SK-N-SH (cell line): ENCODE data around the gene FYB1. TPM values are rescaled to one million over a fixed set of nuclear protein-coding genes. Genes with fewer than 3 reads are reported as not detected.

Experiments used
- CTCF ChIA-PET: fragments of 300-600, 350-600 bp; formaldehyde crosslinking; extraction: SDS; loops from one replicate; lab custom pipeline; 2021; lab: Yijun Ruan, JAX
- POLR2A ChIA-PET: fragments of 350-600 bp; sonication (Branson Sonifier 250); formaldehyde crosslinking; extraction: SDS; loops from one replicate; lab custom pipeline; 2020; ENCODE audit warnings: antibody characterized with exemption, inconsistent platforms; lab: Yijun Ruan, JAX
- DNase-seq: peaks from one replicate; pipeline ENCODE4 v3.0.0; 2012
- H2AFZ ChIP-seq: fragments of 200-600 bp; sonication (generic); 2 replicates; pipeline ENCODE4 v1.8.1; 2016; ENCODE audit warnings: antibody characterized with exemption, mild to moderate bottlenecking, low read depth
- H3F3A ChIP-seq: fragments of 200-600 bp; sonication (generic); replicated peaks from 2 replicates; pipeline ENCODE3; 2016; ENCODE audit warnings: antibody characterized with exemption, mild to moderate bottlenecking; ENCODE audit not compliant: insufficient read depth
- H3K27ac ChIP-seq, 2 experiments: fragments of 200-500 bp in 1 of 2; fragments of 200-600 bp in 1 of 2; sonication (Bioruptor generic) in 1 of 2; sonication (generic), shearing (Covaris generic) in 1 of 2; 2 replicates each; pipeline versions ENCODE4 v1.5.1 to v1.6.1; 2014 to 2016; ENCODE audit warnings: low read depth in 2 of 2, inconsistent platforms in 1 of 2, low read length in 1 of 2, mild to moderate bottlenecking in 1 of 2, mixed read lengths in 1 of 2
- H3K27me3 ChIP-seq: fragments of 200-600 bp; sonication (generic), shearing (Covaris generic); 2 replicates; pipeline ENCODE4 v1.6.1; 2016; ENCODE audit warnings: mixed run types; ENCODE audit not compliant: insufficient read depth
- H3K36me3 ChIP-seq, 2 experiments: fragments of 200-500 bp in 1 of 2; fragments of 200-600 bp in 1 of 2; sonication (Bioruptor generic) in 1 of 2; sonication (generic) in 1 of 2; replicated peaks in 1 of 2; 2 replicates each; pipeline versions ENCODE3 to v1.5.1; 2014 to 2016; ENCODE audit warnings: low read length in 1 of 2, mild to moderate bottlenecking in 1 of 2; ENCODE audit not compliant: insufficient read depth in 2 of 2, control insufficient read depth in 1 of 2
- H3K4me1 ChIP-seq, 2 experiments: fragments of 200-500 bp in 1 of 2; fragments of 200-600 bp in 1 of 2; sonication (Bioruptor generic) in 1 of 2; sonication (generic), shearing (Covaris generic) in 1 of 2; 2 replicates each; pipeline versions ENCODE4 v1.5.1 to v1.6.1; 2014 to 2016; ENCODE audit warnings: low read depth in 1 of 2, low read length in 1 of 2, mixed run types in 1 of 2; ENCODE audit not compliant: insufficient read depth in 2 of 2, control insufficient read depth in 1 of 2
- H3K4me2 ChIP-seq: fragments of 200-600 bp; sonication (generic), shearing (Covaris generic); 2 replicates; pipeline ENCODE4 v1.6.1; 2017; ENCODE audit warnings: mixed run types
- H3K4me3 ChIP-seq, 2 experiments: fragments of 200-500 bp in 1 of 2; fragments of 200-600 bp in 1 of 2; sonication (Bioruptor generic) in 1 of 2; sonication (generic), shearing (Covaris generic) in 1 of 2; 2 replicates each; pipeline versions ENCODE4 v1.5.1 to v1.8.1; 2014 to 2016; ENCODE audit warnings: low read depth in 2 of 2, inconsistent platforms in 1 of 2, low read length in 1 of 2, mild to moderate bottlenecking in 1 of 2, mixed read lengths in 1 of 2, moderate library complexity in 1 of 2
- H3K79me2 ChIP-seq: fragments of 200-600 bp; sonication (generic); 2 replicates; pipeline ENCODE4 v1.8.1; 2017; ENCODE audit warnings: mild to moderate bottlenecking; ENCODE audit not compliant: insufficient read depth
- H3K9ac ChIP-seq: fragments of 200-600 bp; sonication (generic); 2 replicates; pipeline ENCODE4 v1.6.1; 2017; ENCODE audit warnings: mixed run types
- H3K9me2 ChIP-seq: fragments of 200-600 bp; sonication (generic); 2 replicates; pipeline ENCODE4 v1.6.1; 2017; ENCODE audit warnings: mixed run types
- H3K9me3 ChIP-seq: fragments of 200-600 bp; sonication (generic); 2 replicates; pipeline ENCODE4 v1.6.1; 2017; ENCODE audit warnings: mixed run types, mild to moderate bottlenecking, moderate library complexity
- H4K20me1 ChIP-seq: fragments of 200-600 bp; sonication (generic); 2 replicates; pipeline ENCODE4 v1.6.1; 2017; ENCODE audit warnings: mild to moderate bottlenecking, mixed run types; ENCODE audit not compliant: insufficient read depth
- CTCF ChIP-seq: fragments of 200-600 bp; sonication (generic); IDR thresholded peaks from 2 replicates; pipeline ENCODE4 v1.6.1; 2017; ENCODE audit warnings: antibody characterized with exemption, mild to moderate bottlenecking, moderate library complexity
- ELF1 ChIP-seq: IDR thresholded peaks from 2 replicates; pipeline ENCODE4 v1.4.0; 2012
- EZH2phosphoT487 ChIP-seq: fragments of 200-600 bp; sonication (generic); IDR thresholded peaks from 2 replicates; pipeline ENCODE4 v1.6.1; 2017; ENCODE audit warnings: low read depth, mixed run types, mild to moderate bottlenecking, antibody characterized with exemption, moderate library complexity, borderline replicate concordance
- FOXM1 ChIP-seq: IDR thresholded peaks from 2 replicates; pipeline ENCODE4 v1.4.0; 2012; ENCODE audit warnings: low read depth, mild to moderate bottlenecking
- GATA2 ChIP-seq: sonication (generic); formaldehyde crosslinking; IDR thresholded peaks from 2 replicates; pipeline ENCODE4 v1.5.0; 2020; ENCODE audit warnings: mild to moderate bottlenecking, missing genetic modification reagents
- IRF3 ChIP-seq: fragments of 150-350 bp; IDR thresholded peaks from 2 replicates; pipeline ENCODE4 v1.6.1; 2016; ENCODE audit warnings: mild to moderate bottlenecking, low read depth, low read length
- JUND ChIP-seq: IDR thresholded peaks from 2 replicates; pipeline ENCODE4 v1.4.0; 2012
- MAX ChIP-seq: IDR thresholded peaks from 2 replicates; pipeline ENCODE4 v1.4.0; 2012; ENCODE audit warnings: low read depth
- MEF2A ChIP-seq: IDR thresholded peaks from 2 replicates; pipeline ENCODE4 v1.4.0; 2012; ENCODE audit warnings: low read depth, borderline replicate concordance
- MXI1 ChIP-seq: IDR thresholded peaks from 2 replicates; pipeline ENCODE4 v1.6.1; 2012; ENCODE audit warnings: mild to moderate bottlenecking, low read depth, low read length, improper control_type of control experiment
- NFIC ChIP-seq: IDR thresholded peaks from 2 replicates; pipeline ENCODE4 v1.4.0; 2012; ENCODE audit warnings: borderline replicate concordance
- POLR2AphosphoS5 ChIP-seq: IDR thresholded peaks from 2 replicates; pipeline ENCODE4 v1.6.1; 2012; ENCODE audit warnings: low read depth, low read length
- RCOR1 ChIP-seq: fragments of 150-350 bp; IDR thresholded peaks from 2 replicates; pipeline ENCODE4 v1.6.1; 2017; ENCODE audit warnings: antibody characterized with exemption, low read length
- REST ChIP-seq: IDR thresholded peaks from 2 replicates; pipeline ENCODE4 v1.6.1; 2012; ENCODE audit warnings: mild to moderate bottlenecking, low read depth, low read length, moderate library complexity
- RFX5 ChIP-seq: IDR thresholded peaks from 2 replicates; pipeline ENCODE4 v1.6.1; 2012; ENCODE audit warnings: mild to moderate bottlenecking, improper control_type of control experiment, low read length
- RXRA ChIP-seq: IDR thresholded peaks from 2 replicates; pipeline ENCODE4 v1.4.0; 2012; ENCODE audit warnings: low read depth, mild to moderate bottlenecking, borderline replicate concordance
- SMC3 ChIP-seq: IDR thresholded peaks from 2 replicates; pipeline ENCODE4 v1.6.1; 2012; ENCODE audit warnings: low read depth, low read length, improper control_type of control experiment
- TEAD4 ChIP-seq: IDR thresholded peaks from 2 replicates; pipeline ENCODE4 v1.4.0; 2012; ENCODE audit warnings: mild to moderate bottlenecking, borderline replicate concordance; ENCODE audit not compliant: insufficient read depth
- USF1 ChIP-seq: IDR thresholded peaks from 2 replicates; pipeline ENCODE4 v1.4.0; 2012; ENCODE audit warnings: low read depth, borderline replicate concordance
- YY1 ChIP-seq: IDR thresholded peaks from 2 replicates; pipeline ENCODE4 v1.4.0; 2012; ENCODE audit warnings: low read depth, mild to moderate bottlenecking
- WGBS: methylation state at CpG from one replicate; pipeline ENCODE4 v1.1.6; 2017; ENCODE audit warnings: low lambda C conversion rate; 5-methylcytosine and 5-hydroxymethylcytosine counted together
- polyA plus RNA-seq, 3 experiments: library from polyadenylated mRNA; depleted of rRNA; stranded (reverse); fragments of >200 nt; gene quantifications; 2 replicates each; pipeline ENCODE4 v1.2.3, GENCODE V29; 2012

Gene FYB1
- polyA plus RNA-seq, 1 of the 3 experiments (the other 2 are of a cell fraction): not detected

GRCh38 chr5:39137391-39137790 is 82.0 kb downstream of the FYB1 start:
- Histone ChIP-seq H3K9ac (no peak overlapping the region), H4K20me1 (no peaks in the 10 kb centered on the region), H3K27ac (no peak overlapping the region), H3K4me1 (0 out of 4 replicates have a peak, but pooled peaks cover 0 to 3% of the 10 kb centered on the region in 2 experiments), H3K79me2 (no peaks in the 10 kb centered on the region), H2AFZ (no peak overlapping the region), H3F3A (peaks cover 17% of the 10 kb centered on the region), H3K4me3 (no peak overlapping the region), H3K4me2 (no peak overlapping the region), H3K9me2 (no peaks in the 10 kb centered on the region), H3K27me3 (no peaks in the 10 kb centered on the region; the same call in 1 of the 2 replicates), H3K36me3 (no peaks in the 10 kb centered on the region), H3K9me3 (no peaks in the 10 kb centered on the region)
- TF ChIP-seq EZH2phosphoT487 (no peak), CTCF (no peak), MEF2A (no peak), RXRA (no peak), TEAD4 (no peak), NFIC (no peak), SMC3 (no peak), MXI1 (no peak), RFX5 (no peak), JUND (no peak), REST (no peak), YY1 (no peak), IRF3 (no peak), MAX (no peak), RCOR1 (no peak), ELF1 (no peak), USF1 (no peak), FOXM1 (no peak), GATA2 (no peak), POLR2AphosphoS5 (no peak)
- ChIA-PET POLR2A (no interaction called here), CTCF (no interaction called here)
- WGBS: 76% methylated on average over 2 of the region's 2 CpGs
- DNase-seq: no peak
